AG04449 (cell line): ENCODE results near the gene MKLN1.
A peak's percentile ranks its signal among the peaks of the same experiment; 100 is the strongest.
"Not testable (repeated sequence)": the region's sequence is repeated elsewhere in the genome, so short reads cannot be mapped to it uniquely, and the experiment has no call there.

Experiments used
- CTCF ChIA-PET: fragments of 350-600 bp; formaldehyde crosslinking; extraction: SDS; loops from one replicate; lab custom pipeline; 2021; ENCODE audit warnings: antibody characterized with exemption; lab: Yijun Ruan, JAX
- POLR2A ChIA-PET: fragments of 400-600, 350-600 bp; formaldehyde crosslinking; extraction: SDS; loops from one replicate; lab custom pipeline; 2020; ENCODE audit warnings: antibody characterized with exemption, inconsistent platforms; lab: Yijun Ruan, JAX
- DNase-seq: peaks from one replicate; pipeline ENCODE4 v3.0.0-alpha.2; 2010; ENCODE audit warnings: low read depth, low spot score
- H3K4me3 ChIP-seq: 2 replicates; pipeline ENCODE4 v1.5.1; 2011; ENCODE audit warnings: low read depth, mild to moderate bottlenecking, control low read depth, low read length
- CTCF ChIP-seq: IDR thresholded peaks from one replicate; pipeline ENCODE4 v1.5.1; 2011; ENCODE audit warnings: mild to moderate bottlenecking, moderate library complexity, low read length, control low read depth, inconsistent platforms; ENCODE audit not compliant: insufficient read depth; ENCODE audit errors: missing control alignments

Gene MKLN1

GRCh38 chr7:131328377-131329175 lies 900 bp downstream of the MKLN1 start:
- ChIA-PET POLR2A (interaction anchor here (1.5 to 1.7 kb wide), 2 partner anchors 140 to 222 kb away, joined by 5 to 6 read pairs; no protein-coding TSS in a partner anchor), CTCF (interaction anchor here (1.2 to 4.2 kb wide), 2 partner anchors 218 to 260 kb away, joined by 3 to 18 read pairs; no protein-coding TSS in a partner anchor)
- TF ChIP-seq CTCF: no peak
- no peak for DNase-seq
- peak overlapping the region; percentile 92 for H3K4me3 ChIP-seq

DNA sequence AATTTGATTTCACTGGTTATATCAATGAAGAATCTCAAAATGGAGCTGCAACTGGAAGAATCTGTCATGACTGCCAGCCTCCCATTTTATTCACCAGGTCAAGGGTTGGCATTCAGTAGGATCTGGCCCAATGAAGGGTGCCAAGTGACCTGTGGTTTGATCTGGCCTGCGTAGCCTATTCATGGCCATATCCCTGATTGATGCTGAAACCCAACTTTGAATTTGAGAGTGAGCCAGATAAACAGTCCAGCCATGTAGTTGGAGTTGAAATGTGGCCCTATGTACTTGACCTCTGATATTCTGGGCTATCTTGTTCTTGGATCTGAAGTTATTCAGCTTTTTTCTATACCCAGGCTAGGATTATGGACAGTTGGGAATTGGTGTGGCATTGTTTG lies 1.5 kb downstream of the MKLN1 start:
- H3K4me3 ChIP-seq: peak overlapping the region; percentile 92
- POLR2A ChIA-PET: no interaction called here
- no peak for DNase-seq
- no peak for TF ChIP-seq CTCF
- CTCF ChIA-PET: interaction anchor here (4.2 kb wide), 1 partner anchor 260 kb away, joined by 18 read pairs; no protein-coding TSS in a partner anchor

DNA sequence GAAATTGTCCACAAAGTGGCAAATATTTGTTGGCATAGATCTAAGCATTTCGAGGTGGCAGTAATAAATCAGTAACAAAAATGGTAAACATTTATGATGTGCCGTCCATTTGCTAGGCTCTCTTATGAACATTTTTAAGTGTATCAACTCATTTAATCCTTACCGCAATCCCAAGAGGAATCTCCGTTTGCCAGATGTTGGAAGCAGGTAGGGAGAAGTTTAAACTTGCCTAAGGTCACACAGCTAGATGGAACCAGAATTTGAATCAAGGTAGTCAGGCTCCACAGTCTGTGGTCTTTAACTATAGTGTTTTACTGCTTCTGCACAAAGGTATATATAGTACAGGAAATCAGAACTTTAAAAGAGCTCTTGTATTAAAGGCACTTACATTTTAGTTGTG lies 2.6 kb downstream of the MKLN1 start:
- ChIA-PET CTCF (no interaction called here), POLR2A (no interaction called here)
- no peak overlapping the region for H3K4me3 ChIP-seq

GRCh38 chr7:131331806-131332205 lies 4.1 kb downstream of the MKLN1 start:
- H3K4me3 ChIP-seq: no peak overlapping the region
- TF ChIP-seq CTCF: no peak
- CTCF ChIA-PET: no interaction called here
- POLR2A ChIA-PET: no interaction called here
- DNase-seq: no peak

More for the DNA sequence above, 2.6 kb downstream of the MKLN1 start:
- DNase-seq: no peak
- TF ChIP-seq CTCF: no peak

DNA sequence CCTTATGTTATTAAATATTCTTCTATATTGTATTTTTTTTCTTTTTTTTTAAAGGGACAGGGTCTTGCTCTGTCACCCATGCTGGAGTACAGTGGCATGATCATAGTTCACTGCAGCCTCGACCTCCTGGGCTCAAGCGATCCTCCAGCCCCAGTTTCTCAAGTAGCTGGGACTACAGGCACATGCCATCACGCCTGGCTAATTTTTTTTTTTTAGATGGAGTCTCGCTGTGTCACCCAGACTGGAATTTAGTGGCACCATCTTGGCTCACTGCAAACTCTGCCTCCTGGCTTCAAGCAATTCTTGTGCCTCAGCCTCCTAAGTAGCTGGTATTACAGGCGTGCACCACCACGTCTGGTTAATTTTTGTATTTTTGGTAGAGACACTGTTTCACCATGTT lies 5.1 kb downstream of the MKLN1 start:
- POLR2A ChIA-PET, CTCF ChIA-PET: not testable (repeated sequence)

DNA sequence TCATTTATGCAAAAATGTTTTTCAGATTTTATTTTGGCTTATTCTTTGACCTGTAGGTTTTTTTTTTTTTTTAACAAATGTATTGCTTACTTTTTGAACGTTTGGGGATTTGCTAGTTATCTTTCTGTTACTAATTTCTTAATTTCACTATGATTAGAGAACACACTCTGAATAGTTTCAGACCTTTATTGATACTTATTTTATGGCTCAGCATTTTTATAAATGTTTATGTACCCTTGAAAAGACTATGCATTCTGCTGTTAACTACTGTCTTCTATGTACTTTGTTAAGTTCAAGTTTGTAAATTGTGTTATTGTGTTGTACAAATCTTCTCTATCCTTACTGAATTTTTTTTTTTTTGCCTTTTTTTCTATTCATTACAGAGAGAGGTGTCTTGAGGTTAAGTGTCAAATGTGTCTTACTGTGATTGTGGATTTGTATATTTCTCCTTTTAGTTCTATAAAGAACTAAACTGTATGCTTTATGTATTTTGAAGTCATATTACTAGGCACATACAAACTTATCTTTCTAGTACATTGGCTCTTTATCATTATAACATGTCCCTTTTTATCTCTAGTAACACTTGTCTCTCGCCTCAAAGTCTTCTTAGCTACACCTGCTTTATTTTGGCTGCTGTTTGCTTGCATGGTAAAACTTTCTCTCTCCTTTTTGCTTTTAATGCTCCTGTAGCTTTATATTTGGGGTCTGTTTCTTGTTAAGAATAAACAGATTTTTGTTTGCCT lies 8.1 kb downstream of the MKLN1 start:
- no peak for DNase-seq
- CTCF ChIA-PET: no interaction called here
- no peak overlapping the region for H3K4me3 ChIP-seq
- POLR2A ChIA-PET: interaction anchor here (0.6 kb wide), 1 partner anchor 8 kb away, joined by 4 read pairs; the partner anchor contains the start of gene MKLN1
- no peak for TF ChIP-seq CTCF

More for the DNA sequence above, 5.1 kb downstream of the MKLN1 start:
- not testable (repeated sequence) for DNase-seq, H3K4me3 ChIP-seq
